T47D (cell line): Measurements from ENCODE around the gene FAM222A.
"Not testable (repeated sequence)": the region's sequence is repeated elsewhere in the genome, so short reads cannot be mapped to it uniquely, and the experiment has no call there.

Source experiments
- DNase-seq, 2 experiments: peaks; one replicate each; pipeline versions ENCODE4 v3.0.0 to v3.0.0-alpha.2; 2011 to 2012; ENCODE audit warnings: low read depth in 1 of 2, low spot score in 1 of 2
- JUND ChIP-seq: IDR thresholded peaks from 2 replicates; pipeline ENCODE4 v1.6.1; 2012; ENCODE audit warnings: low read depth
- in situ Hi-C: cut with HindIII; loops from 2 replicates; pipeline ENCODE4 v1.10.0; 2016; ENCODE audit warnings: low sequenced_read_pairs, low pct_unique_long_range_greater_than_20kb

Gene FAM222A

DNA sequence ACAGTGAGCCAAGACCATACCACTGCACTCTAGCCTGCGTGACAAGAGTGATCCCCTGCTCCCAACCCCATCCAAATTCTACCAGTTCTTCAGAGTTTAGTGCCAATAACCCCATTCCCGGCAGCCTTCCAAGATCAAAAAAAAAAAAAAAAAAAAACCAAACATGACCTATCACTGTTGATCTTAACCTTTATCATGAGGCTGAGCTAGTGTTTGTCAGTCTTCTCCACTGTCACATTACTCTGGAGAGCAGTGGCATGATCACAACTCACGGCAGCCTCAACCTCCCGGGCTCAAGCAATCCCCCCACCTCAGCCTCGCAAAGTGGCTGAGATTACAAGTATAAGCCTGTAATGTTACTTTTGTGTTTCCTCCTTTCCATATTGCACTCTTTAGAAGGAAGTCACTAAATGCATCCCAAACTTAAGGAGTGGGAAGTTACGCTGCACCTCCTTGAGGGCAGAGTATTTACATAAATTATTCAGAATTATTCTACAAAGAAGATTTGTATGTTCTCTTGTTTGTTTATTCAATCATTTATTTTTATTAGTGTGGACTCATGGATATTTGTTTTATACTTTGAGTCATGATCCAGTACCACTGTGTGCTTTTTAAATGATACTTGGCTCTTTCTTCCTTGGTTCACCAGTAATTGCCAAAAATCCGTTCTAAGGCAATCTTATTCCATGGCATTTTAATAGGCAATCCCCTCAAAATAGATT, 31.5 kb upstream of the FAM222A start:
- in situ Hi-C loops = no loop called here
- DNase-seq = no peak
- TF ChIP-seq JUND = no peak

DNA sequence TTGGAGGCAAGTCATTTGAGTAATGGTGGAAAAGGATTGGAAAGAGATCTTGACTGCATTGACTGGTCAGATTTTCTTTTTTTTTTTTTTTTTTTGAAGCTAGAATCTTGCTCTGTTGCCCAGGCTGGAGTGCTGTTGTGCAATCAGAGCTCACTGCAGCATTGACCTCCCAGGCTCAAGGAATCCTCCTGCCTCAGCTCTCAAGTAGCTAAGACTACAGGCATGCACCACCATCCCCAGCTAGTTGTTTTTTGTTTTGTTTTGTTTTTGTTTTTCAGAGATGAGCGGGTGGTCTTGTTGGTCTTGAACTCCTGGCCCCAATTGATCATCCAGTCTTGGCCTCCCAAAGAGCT, 30.9 kb upstream of the FAM222A start:
- DNase-seq = no peak
- TF ChIP-seq JUND = no peak
- in situ Hi-C loops = no loop called here

DNA sequence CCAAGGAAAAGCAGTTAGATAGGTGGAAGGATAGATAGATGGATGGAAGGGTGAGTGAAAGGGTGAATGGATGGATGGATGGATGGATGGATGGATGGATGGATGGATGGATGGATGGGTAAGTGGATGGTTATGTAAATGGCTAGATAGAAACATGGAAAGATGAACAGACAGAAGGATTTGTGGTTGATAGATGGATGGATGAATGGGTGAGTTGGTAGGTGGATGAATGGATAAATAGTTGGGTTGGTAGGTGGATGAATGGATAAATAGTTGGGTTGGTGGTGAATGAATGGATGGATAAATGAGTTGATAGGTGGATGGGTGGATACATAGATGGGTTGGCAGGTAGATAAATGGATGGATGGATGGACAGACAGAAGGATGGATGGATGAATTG, 30.3 kb upstream of the FAM222A start:
- in situ Hi-C loops = no loop called here
- TF ChIP-seq JUND = no peak
- DNase-seq = no peak

DNA sequence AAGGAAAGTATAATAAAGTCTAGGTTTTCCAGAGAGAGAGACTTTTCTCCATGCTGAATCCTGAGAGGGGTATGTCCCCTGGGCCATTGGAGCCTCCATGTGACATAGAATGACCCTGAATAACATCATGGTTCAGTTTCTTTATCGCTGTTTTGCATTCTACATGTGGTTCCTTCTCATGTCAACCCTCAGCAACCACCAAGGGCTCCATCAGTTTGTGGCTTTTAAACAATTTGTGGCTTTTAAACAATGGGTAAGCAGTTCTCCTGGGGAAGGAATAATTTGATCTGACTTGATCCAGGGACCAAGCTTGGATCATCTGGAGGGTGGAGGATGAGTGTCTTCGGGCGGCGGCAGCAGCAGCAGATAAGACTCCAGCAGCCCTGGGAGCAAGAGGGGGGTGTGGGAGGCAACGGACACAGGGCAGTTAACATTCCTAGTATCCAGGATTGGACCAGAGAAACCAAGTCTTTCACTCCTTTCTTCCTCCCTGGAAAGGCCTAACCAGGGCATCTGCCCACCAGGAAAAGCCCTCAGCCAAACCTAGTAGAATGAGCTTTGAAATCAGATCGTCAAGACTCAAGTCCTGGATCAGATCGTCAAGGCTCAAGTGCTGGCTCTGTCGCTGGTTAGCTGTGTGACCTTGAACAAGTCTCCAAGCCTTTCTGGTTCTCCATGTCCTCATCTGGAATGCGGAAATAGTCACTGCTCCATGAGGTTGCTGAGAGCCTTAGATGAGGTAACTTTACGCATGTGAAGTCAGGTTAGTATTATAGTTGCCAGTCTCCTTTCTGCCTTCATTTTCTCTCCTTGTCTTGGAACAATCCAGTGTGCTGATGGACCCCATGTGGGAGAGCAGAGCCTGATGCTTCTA, 27.8 kb upstream of the FAM222A start:
- peak in 1 of 2 experiments; percentile 68 for DNase-seq
- no peak for TF ChIP-seq JUND
- in situ Hi-C loops = no loop called here

DNA sequence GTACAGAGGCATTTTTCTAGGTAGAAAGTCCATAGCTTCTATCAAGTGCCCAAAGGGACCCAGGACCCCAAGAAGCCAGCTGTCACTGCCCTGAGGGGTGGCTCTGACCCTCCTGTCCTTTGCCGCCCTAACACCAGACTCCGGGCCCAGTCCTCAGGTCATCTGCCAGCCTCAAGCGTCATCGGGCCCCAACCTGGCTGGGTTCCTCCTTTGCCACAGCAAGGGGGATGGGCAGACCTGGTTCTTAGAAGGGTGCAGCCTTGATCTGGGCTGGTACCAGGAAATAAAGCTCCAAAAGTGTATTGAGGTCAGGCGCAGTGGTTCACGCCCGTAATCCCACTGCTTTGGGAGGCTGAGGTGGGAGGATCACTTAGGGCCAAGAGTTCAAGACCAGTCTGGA, 27.1 kb upstream of the FAM222A start:
- no peak for DNase-seq
- in situ Hi-C loops = no loop called here
- TF ChIP-seq JUND = no peak

DNA sequence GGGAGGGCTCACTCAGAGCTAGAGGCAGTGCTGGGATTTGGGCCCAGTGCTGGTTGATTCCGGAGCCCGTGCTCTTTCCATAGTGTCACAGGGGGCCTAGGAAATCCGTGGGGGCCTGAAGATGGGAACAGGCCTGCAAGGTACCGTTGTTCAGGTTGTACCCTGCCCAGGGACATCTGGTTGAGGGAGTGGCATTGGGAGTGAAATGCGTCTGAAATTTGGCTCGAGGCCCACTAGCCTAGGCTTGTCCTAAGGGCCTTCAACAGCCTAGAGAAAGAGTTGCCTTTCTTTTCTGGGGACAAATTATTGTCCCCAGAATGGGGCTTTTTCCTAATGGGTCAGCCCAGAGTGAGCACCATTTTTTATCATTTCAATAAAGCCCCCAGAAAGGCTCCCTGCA, 26.4 kb upstream of the FAM222A start:
- in situ Hi-C loops = no loop called here

DNA sequence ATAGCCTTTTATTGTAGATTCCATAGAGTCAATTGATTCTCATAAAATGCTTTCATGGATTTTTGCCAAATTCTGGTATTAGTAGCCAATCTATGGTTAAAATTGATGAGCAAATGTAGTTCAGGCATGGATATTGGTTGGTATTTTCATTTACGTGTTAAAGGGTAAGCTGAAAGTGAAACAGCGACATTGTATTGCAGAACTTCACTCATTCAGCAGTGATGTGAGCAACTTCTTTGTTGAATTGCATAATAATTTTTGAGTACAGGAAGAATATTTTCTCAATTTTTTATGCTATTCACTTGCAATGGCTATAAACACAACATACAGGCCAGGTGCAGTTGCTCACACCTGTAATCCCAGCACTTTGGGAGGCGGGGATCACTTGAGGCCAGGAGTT, 24.2 kb upstream of the FAM222A start:
- no peak for TF ChIP-seq JUND
- in situ Hi-C loops = no loop called here
- no peak for DNase-seq

More for the DNA sequence above, 26.4 kb upstream of the FAM222A start:
- DNase-seq = no peak
- TF ChIP-seq JUND = no peak

DNA sequence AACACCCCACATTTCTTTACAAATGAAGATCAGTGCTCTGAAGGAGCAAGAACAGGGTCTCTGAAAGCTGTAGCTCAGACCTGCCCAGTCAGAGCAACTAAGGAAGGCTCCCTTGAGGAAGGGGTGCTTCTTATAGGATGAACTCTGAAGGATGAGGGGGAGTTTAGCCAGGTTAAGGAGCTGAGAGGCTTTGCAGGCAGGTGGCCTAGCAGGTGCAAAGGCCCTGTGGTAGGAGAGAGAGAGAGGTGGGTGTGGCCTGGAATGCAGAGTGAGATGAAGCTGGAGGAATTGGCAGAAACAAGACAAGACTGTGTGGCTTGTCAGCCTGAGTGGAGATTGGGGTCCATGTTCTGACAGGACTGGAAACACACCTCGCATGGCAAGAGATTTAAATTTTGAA, 20.5 kb upstream of the FAM222A start:
- no peak for TF ChIP-seq JUND
- no peak for DNase-seq
- in situ Hi-C loops = no loop called here

DNA sequence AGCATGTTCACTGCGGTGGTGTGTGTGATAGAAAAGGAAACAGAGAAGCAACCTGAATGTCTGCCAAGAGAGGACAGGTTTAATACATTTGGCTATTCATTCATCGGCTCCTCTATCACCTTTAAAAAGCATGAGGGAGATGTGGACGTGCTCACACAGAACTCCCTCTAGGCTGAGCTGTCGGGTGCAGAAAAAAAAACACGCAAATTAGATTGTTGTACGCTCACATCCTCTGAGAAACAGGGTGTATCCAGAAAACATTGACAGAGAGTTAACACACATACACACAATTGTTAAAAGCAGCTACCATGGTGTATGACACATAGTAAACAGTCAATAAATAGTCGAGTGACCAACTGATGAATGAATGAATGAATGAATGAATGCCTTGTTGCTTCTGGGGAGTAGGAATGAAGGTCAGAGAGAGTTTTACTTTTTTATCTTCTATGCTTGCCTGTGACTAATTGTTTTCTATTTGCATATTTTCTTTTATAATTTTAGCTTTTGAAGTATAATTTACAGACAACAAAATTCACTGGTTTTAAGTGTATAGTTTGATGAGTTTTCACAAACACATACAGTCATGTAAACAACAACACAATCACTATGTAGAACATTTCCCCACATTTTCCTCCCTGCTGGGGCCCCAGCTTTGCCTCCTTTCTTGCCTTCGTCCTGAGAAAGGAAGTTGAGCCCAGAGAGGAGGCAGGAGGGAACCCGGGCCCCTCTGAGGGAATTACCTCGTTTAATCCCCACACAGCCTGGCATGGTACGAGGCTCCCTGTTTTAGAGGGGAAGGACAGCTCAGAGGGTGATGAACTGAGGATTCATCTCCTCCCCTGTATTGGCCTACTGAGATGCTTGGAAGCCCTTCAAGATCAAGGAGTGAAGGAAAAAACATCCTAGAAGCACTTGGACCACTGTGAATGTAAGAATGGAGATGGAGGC, 19.7 kb upstream of the FAM222A start:
- in situ Hi-C loops = no loop called here
- DNase-seq = no peak

DNA sequence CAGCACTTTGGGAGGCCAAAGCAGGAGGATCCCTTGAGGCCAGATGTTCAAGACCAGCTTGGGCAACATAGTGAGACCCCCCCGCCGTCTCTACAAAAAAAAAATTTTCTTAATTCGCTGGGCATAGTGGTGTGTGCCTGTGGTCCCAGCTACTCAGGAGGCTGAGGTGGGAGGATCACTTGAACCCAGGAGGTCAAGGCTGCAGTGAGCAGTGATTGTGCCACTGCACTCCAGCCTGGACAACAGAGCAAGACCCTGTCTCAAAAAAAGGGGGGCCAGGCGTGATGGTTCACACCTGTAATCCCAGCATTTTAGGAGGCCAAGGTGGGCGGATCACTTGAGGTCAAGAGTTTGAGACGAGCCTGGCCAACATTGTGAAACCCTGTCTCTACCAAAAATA, 19.0 kb upstream of the FAM222A start:
- in situ Hi-C loops, DNase-seq: not testable (repeated sequence)

More for the DNA sequence above, 19.7 kb upstream of the FAM222A start:
- no peak for TF ChIP-seq JUND

DNA sequence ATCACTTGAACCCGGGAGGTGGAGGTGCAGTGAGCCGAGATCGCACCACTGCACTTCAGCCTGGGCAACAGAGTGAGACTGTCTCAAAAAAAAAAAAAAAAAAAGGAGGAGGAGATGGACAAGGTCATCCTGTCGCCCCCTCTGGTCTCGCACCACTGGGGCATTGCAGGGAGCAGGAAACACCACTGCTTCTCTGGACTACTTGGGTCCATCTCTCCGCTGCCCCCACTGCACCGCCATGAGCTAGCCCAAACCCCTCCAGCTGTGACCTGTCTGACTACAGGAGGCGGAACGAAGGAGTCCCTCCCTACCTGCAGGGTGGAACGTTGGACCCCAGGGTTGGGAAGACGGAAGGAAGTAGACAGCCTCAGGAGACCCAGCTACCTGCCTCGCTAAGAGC, 18.2 kb upstream of the FAM222A start:
- no peak for TF ChIP-seq JUND
- DNase-seq = no peak
- in situ Hi-C loops = no loop called here

DNA sequence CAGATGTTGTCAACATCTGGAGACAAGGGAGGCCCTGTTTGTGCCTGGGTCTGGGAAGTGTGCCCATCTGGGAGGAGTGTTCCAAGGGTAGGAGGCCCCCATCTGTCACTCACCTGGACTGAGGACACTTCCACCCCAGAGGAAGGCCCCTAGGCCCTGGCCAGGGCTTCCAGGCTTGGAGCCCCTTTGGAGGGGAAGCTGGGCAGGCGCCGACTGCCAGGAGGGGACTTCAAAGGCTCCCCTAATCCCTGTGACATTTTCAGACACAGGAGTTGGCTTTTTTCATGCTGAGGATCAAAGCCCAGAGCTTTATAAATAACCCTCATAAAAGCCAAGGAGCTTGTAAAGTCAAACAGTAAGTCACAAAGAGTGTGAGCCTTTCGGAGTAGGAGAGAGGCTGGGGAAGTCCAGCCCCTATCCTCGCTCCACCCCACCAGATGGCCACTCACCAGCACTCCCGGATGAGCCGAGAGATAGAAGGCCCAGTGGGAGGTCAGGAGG, 17.6 kb upstream of the FAM222A start:
- in situ Hi-C loops = no loop called here
- TF ChIP-seq JUND = no peak
- no peak for DNase-seq
